ENCODE data around the gene ATF7IP.
"Not testable (repeated sequence)": the region's sequence is repeated elsewhere in the genome, so short reads cannot be mapped to it uniquely, and the experiment has no call there.

The ATF7IP gene

DNA sequence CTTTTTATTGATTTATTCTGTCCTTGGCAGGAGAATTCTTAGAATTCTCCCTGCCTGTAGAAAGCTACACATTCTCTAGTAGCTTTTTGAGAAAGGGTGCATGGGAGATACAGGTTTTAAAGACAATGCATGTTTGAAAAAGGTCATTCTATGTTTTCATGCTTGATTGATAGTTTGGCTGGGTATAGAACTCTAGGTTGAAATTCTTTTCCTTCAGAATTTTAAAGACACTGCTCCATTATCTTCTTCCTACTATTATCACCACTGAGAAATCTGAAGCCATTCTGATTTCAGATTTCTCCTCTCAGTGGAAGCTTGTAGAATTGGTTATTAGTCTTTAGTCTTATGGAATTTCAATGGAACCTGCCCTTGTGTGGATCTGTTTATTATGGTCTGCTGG, 14.0 kb downstream of the ATF7IP start:
- DNase-seq (ENCODE audit: low read depth in 2 of 2), result no peak

GRCh38 chr12:14384783-14385638, 19.5 kb downstream of the ATF7IP start:
- peak; percentile 14 to 21 for DNase-seq (ENCODE audit: low read depth in 2 of 2)

DNA sequence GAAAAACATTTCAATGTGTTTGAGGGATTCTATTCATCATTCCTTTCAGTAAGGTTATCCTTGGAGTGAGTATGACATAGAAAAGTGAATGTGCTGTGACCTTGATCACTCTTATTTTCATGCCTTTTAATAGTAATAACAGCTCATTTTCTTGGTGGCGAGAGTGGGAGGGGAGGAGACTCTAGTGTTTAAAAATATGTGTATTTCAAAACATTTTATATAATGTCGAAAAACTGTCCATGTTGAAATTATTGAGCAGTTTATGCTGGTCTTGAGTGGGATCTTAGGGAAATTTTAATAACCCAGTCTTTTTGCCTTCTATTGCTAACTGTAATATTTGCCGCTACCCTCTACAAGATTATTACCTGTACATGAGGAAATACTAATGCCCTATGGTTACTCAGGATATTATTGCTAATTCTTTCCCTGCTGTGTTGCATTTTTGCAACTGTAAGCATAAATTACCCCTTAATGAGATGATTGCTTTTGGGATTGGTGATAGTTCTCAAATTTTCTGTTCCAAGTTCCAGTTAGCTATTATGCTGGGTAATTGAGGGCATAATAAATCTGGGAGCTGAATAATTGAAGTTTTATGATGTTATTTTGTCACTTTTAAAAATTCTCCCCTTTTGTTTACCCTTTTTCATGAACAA, 21.9 kb downstream of the ATF7IP start:
- no peak for DNase-seq (ENCODE audit: low read depth in 2 of 2)

- no peak for DNase-seq (ENCODE audit: low read depth in 2 of 2)
Observed at GRCh38 chr12:14390449-14390848, 25.0 kb downstream of the ATF7IP start.

DNA sequence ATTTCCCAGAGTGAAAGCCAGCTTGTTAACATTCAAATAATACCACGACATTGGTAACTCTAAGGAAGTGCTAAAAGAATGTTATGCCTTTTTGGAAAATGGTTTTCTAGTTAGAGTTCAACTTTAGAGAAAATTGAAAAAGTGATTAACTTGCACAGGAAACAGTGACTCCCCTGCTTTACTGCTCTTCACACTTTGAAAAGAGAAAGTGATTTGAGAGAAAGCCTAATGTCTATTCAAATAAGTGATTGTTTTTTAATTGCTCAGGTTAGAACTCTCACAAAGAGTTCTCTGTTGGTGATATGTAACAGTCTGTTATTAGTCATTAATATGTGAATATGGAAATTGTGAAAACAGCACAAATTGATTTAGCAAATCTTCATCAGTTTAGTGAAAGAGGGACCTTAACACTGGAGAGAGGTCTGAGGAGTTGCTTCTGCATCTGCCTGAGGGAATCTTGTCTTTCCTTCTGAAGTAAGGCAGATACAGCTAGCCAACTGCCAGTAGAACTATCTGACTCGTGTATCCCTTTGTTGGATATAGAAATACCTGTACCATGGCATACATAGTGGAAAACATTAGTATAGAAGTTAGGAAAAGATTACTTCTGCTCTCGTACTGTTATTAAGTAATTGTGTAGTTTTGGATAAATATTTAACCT, 25.5 kb downstream of the ATF7IP start:
- DNase-seq (ENCODE audit: low read depth in 2 of 2), result no peak

- no peak for DNase-seq (ENCODE audit: low read depth in 2 of 2)
Observed at GRCh38 chr12:14393751-14394150, 28.3 kb downstream of the ATF7IP start.

DNA sequence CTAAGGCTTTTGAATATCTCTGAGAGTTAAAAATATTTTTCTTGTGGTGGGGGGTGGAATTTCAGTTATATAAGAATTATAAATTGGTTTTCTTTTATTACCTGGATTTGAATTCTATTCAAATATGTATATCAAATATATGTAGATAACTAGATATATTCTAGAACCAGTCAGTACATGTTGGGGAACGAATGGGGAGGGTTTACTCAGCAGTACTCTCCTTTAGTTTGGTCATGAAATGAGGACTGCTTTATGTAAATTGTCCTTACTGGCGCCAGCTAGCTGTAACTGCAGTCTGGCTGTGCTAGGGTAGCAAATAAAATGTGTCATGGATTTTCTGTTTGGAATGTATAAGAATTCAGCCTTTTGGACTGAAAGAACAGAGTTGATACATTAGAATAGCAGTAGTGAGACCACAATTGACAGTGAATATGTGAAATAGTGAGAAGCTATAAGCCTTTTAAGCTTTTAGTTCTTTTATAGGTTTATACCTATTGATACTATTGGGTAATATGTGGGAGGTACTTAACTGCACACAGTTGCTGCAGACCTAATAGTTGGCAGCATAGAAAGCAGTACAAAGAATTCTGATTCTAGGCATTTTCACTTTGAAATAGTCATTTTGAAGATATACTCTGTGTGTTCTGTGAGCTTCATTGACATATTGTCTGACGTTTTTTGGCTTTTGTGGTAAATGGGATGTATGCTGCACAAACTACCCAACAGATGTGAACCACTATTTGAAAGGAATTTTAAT, 29.0 kb downstream of the ATF7IP start:
- DNase-seq (ENCODE audit: low read depth in 2 of 2), result no peak

DNA sequence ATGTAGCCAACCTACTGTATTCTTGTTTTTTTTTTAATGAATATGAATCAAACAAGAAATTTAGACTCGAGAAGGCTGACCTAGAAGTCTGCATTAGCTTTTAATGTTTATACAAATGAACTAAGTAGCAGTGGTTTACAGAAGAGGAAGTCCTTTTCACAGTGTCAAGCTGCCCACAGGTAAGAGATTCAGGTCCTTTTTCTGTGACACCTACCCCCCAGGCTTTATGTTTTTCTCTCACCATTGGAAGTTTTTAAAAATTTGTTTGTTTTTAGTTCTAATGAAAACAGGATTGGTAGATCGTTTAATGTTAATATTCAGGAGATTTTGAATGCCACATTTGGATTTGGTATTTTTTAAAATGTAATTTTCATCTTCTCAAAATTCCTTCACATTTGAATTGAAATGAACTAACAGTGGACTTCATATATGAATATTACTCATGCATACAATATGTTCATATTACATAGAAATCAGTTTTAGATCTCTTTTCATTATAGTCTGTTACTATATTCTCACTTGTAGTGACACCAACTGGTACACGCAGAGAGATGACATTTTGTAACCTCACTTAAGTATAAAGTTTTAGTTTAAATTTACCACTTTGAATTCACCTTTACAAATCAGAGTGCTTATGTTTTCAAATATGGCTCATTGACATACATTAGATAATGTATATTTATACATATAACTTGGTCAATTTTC, 29.7 kb downstream of the ATF7IP start:
- DNase-seq (ENCODE audit: low read depth in 2 of 2), result no peak

GRCh38 chr12:14396071-14396470, 30.6 kb downstream of the ATF7IP start:
- DNase-seq (ENCODE audit: low read depth in 2 of 2), result no peak

GRCh38 chr12:14399871-14400270, 34.4 kb downstream of the ATF7IP start:
- DNase-seq (ENCODE audit: low read depth in 2 of 2), result no peak

DNA sequence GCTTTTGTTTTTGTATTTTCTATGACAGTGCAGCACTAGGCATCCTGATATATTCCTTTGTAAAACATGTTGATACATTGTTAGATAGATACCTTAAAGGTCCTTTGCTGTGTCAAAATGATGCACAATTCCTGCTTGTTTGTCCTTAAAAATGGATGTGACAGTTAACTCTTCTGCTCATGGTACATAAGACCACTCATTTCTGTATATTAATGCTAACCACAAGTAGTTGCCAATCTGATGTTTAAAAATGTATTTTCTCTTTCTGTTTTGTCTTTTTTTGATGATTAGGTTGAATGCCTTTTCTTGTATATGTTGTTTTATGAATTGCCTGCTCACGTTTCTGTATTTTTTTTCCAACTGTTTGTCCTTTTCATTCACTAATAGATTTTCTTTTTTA, 35.1 kb downstream of the ATF7IP start:
- DNase-seq (ENCODE audit: low read depth in 2 of 2), result no peak

DNA sequence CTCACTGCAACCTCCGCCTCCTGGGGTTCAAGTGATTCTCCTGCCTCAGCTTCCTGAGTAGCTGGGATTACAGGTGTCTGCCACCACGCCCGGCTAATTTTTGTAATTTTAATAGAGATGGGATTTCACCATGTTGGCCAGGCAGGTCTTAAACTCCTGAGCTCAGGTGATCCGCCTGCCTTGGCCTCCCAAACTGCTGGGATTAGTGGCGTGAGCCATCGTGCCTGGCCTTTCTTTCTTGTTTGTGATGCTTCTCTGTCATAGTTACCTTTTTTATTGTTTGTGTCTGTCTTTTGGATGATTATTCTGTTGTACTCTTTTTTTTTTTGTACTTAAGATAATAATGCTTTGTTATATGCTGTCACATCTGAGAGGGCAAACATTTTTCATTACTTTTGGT, 35.8 kb downstream of the ATF7IP start:
- DNase-seq (ENCODE audit: low read depth in 2 of 2), result not testable (repeated sequence)

DNA sequence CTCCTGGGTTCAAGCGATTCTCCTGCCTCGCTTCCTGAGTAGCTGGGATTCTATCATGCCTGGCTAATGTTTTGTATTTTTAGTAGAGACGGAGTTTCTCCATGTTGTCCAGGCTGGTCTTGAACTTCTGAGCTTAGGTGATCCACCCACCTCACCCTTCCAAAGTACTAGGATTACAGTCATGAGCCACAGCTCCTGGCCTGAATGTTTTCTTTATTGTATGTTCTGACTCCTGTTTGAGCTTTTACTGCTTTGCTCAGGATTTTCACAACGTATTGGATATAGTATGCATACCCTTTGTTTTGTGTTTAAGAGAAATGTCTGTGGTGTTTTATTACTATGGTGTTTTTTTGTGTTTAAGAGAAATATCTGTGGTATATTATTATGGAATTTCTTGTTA, 37.2 kb downstream of the ATF7IP start:
- no peak for DNase-seq (ENCODE audit: low read depth in 2 of 2)

DNA sequence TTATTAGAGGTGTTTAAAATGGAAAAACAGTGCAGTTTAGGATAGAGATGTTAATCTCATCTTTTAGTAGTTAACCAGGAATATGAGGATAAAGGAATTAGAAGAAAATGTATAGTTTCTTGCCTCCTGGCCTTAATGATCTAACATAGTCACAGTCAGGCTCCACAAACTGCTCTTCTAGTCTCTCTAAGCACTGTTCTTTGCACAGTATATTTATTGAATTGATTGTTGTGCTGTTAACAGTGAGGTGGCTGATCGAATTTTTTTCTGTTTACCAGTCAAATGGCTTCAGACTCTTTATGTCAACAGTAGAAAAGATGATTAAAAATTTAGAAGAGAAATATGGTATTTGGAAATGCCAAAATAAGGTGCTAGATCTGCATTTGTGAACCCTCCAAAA, 37.8 kb downstream of the ATF7IP start:
- no peak for DNase-seq (ENCODE audit: low read depth in 2 of 2)

GRCh38 chr12:14403711-14404196, 38.3 kb downstream of the ATF7IP start:
- DNase-seq (ENCODE audit: low read depth in 2 of 2), result no peak

GRCh38 chr12:14405407-14405806, 39.9 kb downstream of the ATF7IP start:
- DNase-seq (ENCODE audit: low read depth in 2 of 2), result not testable (repeated sequence)

- DNase-seq (ENCODE audit: low read depth in 2 of 2), result no peak
Observed at GRCh38 chr12:14408208-14408607, 42.7 kb downstream of the ATF7IP start.

- DNase-seq (ENCODE audit: low read depth in 2 of 2), result no peak
Observed at GRCh38 chr12:14410177-14410576, 44.7 kb downstream of the ATF7IP start.

GRCh38 chr12:14410841-14411569, 45.5 kb downstream of the ATF7IP start:
- DNase-seq (ENCODE audit: low read depth in 2 of 2), result no peak

GRCh38 chr12:14416658-14417057, 51.2 kb downstream of the ATF7IP start:
- DNase-seq (ENCODE audit: low read depth in 2 of 2), result no peak

GRCh38 chr12:14417715-14418114, 52.2 kb downstream of the ATF7IP start:
- peak; percentile 26 to 42 for DNase-seq (ENCODE audit: low read depth in 2 of 2)
